Measurements from ENCODE around the gene ABCG1.
"Not testable (repeated sequence)": the region's sequence is repeated elsewhere in the genome, so short reads cannot be mapped to it uniquely, and the experiment has no call there.

The ABCG1 gene

DNA sequence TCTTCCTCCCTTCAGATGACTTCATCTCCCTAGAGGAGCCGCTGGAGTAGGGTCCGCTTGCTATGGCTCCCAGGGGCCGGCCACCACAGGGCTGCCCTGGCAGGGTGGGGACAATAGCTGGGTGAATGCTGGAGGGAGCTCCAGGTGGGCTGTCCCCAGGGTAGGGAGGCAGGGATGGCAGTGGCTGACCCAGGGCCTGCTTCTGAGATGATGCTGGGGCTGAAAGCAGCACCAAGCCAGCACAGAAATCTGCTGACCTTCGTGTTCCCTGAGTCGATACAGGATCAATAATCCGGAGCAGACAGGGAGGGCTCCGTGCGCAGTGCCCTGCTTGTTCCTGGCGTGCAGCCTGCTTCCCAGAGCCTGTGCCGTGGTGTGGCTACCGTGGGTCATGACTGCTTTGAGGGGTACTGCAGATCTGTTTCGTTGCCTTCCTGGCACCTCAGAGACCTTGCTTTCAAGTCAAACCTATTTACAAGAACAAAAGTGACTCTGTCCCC is 62.3 kb downstream of the ABCG1 start:
- Mint-ChIP-seq H3K4me1 (ENCODE audit: low read depth) (no peaks in the 10 kb centered on the region), H3K9me3 (no peaks in the 10 kb centered on the region), H3K27ac (no peak overlapping the region), H3K4me3 (no peak overlapping the region), H3K36me3 (ENCODE audit: low read depth) (peaks cover 35% of the 10 kb centered on the region), H3K27me3 (no peaks in the 10 kb centered on the region)
- DNase-seq = no peak

DNA sequence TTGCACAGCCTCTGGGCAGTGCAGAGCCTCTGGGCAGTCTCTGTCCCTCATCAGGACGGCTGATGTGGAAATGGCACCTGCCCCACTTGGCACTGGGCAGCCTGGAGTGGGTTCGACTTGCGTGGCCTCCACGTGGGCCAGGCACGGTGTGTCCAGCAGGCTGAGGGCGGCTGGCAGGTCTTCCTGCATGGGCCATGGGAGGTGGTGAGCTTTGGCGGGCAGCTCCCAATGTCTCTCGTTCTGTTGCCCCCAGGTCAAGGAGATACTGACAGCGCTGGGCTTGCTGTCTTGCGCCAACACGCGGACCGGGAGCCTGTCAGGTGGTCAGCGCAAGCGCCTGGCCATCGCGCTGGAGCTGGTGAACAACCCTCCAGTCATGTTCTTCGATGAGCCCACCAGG is 63.1 kb downstream of the ABCG1 start:
- H3K9me3 Mint-ChIP-seq = no peaks in the 10 kb centered on the region
- H3K4me3 Mint-ChIP-seq = no peak overlapping the region
- no peak overlapping the region for H3K27ac Mint-ChIP-seq
- DNase-seq = no peak
- no peaks in the 10 kb centered on the region for H3K27me3 Mint-ChIP-seq
- H3K36me3 Mint-ChIP-seq (ENCODE audit: low read depth) = peaks cover 37% of the 10 kb centered on the region
- H3K4me1 Mint-ChIP-seq (ENCODE audit: low read depth) = no peaks in the 10 kb centered on the region

DNA sequence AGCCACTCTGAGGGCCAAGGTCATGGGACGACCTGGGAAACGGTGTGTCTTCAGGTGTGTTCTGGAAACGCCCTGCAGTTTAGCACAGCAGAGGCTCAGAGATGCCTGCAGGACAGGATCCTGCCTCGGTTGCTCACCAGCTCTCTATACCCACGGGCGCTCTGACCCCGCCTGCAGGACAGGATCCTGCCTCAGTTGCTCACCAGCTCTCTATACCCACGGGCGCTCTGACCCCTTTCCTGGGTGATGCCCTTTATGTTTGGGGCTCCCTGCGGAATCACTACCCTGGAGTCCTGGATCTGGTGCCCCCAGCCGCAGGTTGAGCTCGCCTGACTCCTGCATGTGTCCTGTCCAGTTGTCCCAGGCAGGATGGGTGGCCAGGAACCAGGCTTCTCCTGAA is 63.8 kb downstream of the ABCG1 start:
- Mint-ChIP-seq H3K36me3 (ENCODE audit: low read depth) (peaks cover 38% of the 10 kb centered on the region), H3K4me1 (ENCODE audit: low read depth) (no peaks in the 10 kb centered on the region)

DNA sequence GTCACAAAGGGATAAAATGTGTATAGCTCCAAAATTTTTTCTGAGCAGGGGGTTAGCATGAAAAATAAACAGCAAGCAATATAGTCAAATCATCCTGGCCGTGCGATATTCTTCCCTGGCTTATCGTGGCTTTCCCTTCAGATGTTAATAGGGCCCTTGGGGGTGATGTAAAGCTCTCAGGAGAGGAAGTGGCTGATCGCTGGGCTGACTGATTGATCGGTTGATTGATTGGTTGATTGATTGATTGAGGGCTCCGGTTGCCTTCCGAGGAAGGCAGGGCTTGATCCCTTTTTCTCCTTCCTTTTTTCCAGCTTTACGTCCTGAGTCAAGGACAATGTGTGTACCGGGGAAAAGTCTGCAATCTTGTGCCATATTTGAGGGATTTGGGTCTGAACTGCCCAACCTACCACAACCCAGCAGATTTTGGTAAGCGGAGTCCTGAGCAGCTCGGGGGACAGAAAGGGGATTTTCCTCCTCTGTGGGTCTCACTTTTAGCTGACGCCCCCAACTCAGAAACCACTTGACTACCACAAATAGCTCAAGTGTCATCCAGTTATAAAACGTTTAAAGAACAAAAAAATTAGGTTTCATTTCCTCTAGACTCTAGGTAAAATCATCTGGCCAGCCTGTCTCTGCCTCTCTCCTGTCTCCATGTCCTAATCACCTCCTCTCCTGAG is 66.8 kb downstream of the ABCG1 start:
- peak overlapping the region; percentile 66 for H3K27ac Mint-ChIP-seq
- no peak overlapping the region for H3K4me3 Mint-ChIP-seq
- no peaks in the 10 kb centered on the region for H3K9me3 Mint-ChIP-seq
- no peaks in the 10 kb centered on the region for H3K4me1 Mint-ChIP-seq (ENCODE audit: low read depth)
- peaks cover 52% of the 10 kb centered on the region for H3K36me3 Mint-ChIP-seq (ENCODE audit: low read depth)
- DNase-seq = no peak
- no peaks in the 10 kb centered on the region for H3K27me3 Mint-ChIP-seq

More for the DNA sequence above, 63.8 kb downstream of the ABCG1 start:
- H3K4me3 Mint-ChIP-seq = no peak overlapping the region
- no peak for DNase-seq
- no peaks in the 10 kb centered on the region for H3K27me3 Mint-ChIP-seq
- H3K9me3 Mint-ChIP-seq = no peaks in the 10 kb centered on the region
- H3K27ac Mint-ChIP-seq = no peak overlapping the region

DNA sequence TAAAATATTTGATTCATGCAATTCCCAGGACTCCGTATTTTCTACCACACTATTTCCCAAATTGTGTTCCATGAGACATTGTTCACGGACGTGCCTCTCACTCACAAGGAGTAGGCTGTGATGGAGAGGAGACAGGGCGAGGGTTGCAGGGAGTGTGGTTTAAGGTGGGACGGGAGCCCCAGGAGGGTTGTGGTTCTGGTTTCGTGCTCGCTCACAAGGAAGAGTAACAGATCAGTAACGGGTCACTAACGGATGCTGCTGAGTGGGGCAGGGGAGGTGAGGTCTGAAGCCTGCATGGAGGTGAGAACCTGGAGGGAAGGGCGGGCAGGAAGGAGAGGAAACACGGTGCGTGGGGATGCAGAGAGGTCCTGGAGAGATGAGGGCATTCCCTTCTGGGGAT is 67.5 kb downstream of the ABCG1 start:
- Mint-ChIP-seq H3K4me3 (no peak overlapping the region), H3K27ac (peak overlapping the region; percentile 66), H3K27me3 (no peaks in the 10 kb centered on the region), H3K4me1 (ENCODE audit: low read depth) (no peaks in the 10 kb centered on the region), H3K36me3 (ENCODE audit: low read depth) (peaks cover 57% of the 10 kb centered on the region), H3K9me3 (no peaks in the 10 kb centered on the region)
- no peak for DNase-seq

DNA sequence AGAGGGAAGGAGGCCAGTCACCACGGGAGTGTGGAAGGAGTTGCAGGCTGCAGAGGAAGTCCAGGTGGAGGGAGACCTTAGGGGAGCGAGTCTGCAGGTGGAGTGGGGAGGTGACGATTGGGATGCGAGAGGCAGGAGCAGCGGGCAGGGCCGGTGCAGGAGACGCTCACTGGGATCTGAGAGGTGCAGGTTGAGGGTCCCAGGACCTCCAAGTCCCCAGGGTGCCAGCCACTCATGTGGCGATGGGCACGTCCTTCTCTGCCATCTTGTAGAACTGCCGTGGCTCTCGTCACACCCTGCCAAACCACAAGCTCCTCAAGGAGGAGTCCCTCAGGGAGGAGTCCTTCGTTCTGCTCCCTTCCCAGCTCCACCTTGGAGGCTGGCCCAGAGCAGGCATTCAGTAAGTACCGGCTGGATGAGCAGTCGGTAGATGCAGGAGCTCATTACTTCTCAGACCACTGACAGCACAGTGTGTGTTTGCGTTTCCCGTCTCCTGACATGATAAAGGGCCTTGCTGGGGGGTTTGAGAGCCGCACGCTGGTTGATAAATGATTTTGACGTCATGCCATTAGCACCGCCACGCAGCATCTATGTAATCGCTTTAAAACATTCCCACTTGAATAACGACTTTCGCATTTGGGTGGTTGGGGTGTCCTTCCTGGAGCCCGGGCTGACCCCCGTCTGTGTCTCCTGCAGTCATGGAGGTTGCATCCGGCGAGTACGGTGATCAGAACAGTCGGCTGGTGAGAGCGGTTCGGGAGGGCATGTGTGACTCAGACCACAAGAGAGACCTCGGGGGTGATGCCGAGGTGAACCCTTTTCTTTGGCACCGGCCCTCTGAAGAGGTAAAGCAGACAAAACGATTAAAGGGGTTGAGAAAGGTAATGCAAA is 68.5 kb downstream of the ABCG1 start:
- no peaks in the 10 kb centered on the region for H3K9me3 Mint-ChIP-seq
- H3K36me3 Mint-ChIP-seq (ENCODE audit: low read depth) = peaks cover 57% of the 10 kb centered on the region

DNA sequence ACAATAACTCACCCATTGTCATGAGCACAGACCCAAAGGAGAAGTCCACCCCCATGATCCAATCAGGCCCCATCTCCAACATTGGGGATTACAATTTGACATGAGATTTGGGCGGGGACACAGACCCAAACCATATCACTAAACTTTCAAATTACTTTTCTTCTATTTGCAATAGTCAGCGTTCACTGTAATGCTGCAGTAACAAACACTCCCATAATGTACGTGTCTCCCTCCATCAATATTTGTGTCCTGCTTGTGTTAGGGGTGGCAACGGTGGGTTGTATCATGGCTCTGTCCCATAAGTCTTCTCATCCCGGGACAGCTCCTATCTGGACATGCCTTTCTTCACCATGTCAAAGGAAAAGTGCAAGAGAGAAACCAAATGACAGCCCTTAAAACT is 70.0 kb downstream of the ABCG1 start:
- peaks cover 52% of the 10 kb centered on the region for H3K36me3 Mint-ChIP-seq (ENCODE audit: low read depth)
- no peak for DNase-seq
- no peaks in the 10 kb centered on the region for H3K4me1 Mint-ChIP-seq (ENCODE audit: low read depth)
- H3K9me3 Mint-ChIP-seq = no peaks in the 10 kb centered on the region
- H3K4me3 Mint-ChIP-seq = no peak overlapping the region
- H3K27me3 Mint-ChIP-seq = no peaks in the 10 kb centered on the region
- H3K27ac Mint-ChIP-seq = no peak overlapping the region

More for the DNA sequence above, 68.5 kb downstream of the ABCG1 start:
- no peak overlapping the region for H3K27ac Mint-ChIP-seq
- no peaks in the 10 kb centered on the region for H3K27me3 Mint-ChIP-seq
- H3K4me3 Mint-ChIP-seq = no peak overlapping the region
- no peaks in the 10 kb centered on the region for H3K4me1 Mint-ChIP-seq (ENCODE audit: low read depth)
- DNase-seq = no peak

DNA sequence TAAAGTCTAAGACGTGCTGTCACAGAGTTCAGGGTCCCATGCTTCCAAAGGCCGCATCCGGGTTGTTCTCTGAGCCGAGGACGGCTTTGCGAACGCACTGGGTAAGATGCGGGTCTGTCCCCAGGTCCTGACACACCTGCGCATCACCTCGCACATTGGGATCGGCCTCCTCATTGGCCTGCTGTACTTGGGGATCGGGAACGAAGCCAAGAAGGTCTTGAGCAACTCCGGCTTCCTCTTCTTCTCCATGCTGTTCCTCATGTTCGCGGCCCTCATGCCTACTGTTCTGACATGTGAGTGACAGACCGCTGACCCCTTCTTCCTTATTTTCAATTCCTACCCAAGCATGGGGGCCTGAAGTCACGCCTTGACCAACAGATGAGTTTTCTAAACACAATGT is 71.0 kb downstream of the ABCG1 start:
- Mint-ChIP-seq H3K36me3 (ENCODE audit: low read depth) (peaks cover 54% of the 10 kb centered on the region), H3K27ac (peak overlapping the region; percentile 18), H3K27me3 (no peaks in the 10 kb centered on the region), H3K4me3 (no peak overlapping the region), H3K4me1 (ENCODE audit: low read depth) (no peaks in the 10 kb centered on the region), H3K9me3 (no peaks in the 10 kb centered on the region)
- no peak for DNase-seq

DNA sequence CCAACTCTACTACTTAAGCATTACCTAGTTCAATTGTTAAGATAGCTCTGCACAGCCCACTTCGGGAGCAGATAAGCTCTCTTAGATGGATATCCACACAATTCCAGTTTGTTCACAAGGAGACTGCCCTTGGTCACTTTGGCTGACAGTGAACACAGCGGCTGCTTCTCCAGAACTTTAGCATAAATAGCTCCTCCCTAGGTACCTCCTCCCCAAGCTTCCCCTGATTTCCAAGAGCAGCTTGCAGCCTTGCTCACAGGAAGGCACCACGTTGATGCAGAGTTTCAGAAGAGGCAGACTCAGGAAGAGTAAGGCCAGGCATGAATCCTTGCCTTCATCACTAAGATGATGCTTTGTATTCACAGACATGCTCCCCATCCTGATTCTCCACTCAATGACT is 71.6 kb downstream of the ABCG1 start:
- no peak for DNase-seq
- Mint-ChIP-seq H3K4me1 (ENCODE audit: low read depth) (no peaks in the 10 kb centered on the region), H3K9me3 (no peaks in the 10 kb centered on the region), H3K27me3 (no peaks in the 10 kb centered on the region), H3K36me3 (ENCODE audit: low read depth) (peaks cover 57% of the 10 kb centered on the region), H3K27ac (peak overlapping the region; percentile 5), H3K4me3 (no peak overlapping the region)

DNA sequence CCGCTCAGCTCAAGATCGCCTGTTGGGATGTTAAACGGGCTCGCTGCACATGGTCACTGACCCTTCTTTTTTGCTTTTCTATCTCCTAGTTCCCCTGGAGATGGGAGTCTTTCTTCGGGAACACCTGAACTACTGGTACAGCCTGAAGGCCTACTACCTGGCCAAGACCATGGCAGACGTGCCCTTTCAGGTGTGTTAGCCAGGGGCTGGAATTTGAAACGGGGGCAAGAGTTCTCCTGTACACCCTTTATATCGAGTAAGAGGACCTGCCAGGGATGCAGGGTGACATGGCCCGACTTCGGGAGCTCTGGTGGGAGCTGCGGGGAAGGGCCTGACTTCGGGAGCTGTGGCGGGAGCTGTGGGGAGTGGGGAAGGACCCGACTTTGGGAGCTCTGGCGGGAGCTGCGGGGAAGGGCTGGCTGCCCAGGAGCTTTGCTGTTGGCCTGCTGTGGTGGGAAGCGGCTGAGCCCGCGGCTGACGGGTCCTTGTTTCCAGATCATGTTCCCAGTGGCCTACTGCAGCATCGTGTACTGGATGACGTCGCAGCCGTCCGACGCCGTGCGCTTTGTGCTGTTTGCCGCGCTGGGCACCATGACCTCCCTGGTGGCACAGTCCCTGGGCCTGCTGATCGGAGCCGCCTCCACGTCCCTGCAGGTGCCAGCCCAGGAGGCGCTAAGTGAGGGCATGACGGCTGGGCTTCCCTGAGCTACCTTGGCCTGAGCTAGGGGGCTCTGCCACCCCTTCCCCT is 72.2 kb downstream of the ABCG1 start:
- Mint-ChIP-seq H3K27me3 (no peaks in the 10 kb centered on the region), H3K9me3 (no peaks in the 10 kb centered on the region), H3K36me3 (ENCODE audit: low read depth) (peaks cover 58% of the 10 kb centered on the region), H3K4me3 (no peak overlapping the region), H3K4me1 (ENCODE audit: low read depth) (no peaks in the 10 kb centered on the region), H3K27ac (no peak overlapping the region)
- no peak for DNase-seq

DNA sequence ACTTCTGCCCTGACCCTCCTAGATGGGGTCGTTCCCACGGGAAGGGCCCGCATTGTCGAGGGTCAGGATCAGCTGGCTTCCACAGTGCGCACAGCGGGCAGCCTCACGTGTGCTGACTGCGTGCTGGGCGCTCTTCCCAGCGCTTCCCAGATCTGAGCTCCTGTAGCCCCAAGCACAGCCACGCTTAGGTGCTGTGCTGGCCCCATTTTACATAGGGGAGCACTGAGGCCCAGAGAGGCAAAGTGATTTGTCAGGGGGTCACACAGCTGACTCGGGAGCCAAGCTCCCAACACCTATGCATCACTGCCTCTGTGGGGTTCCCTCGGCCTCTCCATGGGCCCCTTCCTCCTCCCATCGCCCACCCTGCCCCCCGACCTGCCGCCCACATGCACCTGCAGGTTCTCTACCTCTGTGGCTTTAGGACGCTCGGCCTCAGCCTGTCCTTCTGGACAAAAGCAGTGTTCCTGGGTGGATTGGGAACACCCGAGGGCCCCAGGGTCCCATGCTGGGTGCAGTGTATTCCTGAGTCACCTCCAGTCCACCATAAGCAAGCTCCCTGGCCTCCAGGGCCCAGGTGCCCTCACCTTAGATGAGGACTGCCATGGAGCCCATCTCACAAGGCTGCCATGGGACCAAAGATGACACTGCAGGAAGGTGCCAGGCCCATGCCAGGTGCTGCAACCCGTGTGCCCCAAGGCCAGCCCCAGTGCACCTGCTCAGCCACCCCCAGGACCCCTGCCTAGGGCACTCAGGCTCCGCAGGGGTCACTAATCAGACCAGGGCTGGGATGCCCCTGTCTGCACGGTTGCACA is 73.0 kb downstream of the ABCG1 start:
- no peak overlapping the region for H3K27ac Mint-ChIP-seq

DNA sequence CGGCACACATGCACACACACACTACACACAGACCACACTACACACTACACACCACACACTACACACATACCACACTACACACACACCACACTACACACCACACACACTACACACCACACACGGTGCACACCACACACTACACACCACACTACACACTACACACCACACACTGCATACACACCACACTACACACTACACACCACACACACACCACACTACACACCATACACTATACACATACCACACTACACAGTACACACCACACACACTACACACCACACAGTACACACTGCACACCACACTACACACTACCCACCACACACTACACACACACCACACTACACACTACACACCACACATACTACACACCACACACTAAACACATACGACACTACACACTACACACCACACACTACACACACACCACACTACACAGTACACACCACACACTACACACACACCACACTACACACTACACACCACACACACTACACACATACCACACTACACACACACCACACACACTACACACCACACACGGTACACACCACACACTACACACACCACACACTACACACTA is 73.7 kb downstream of the ABCG1 start:
- H3K36me3 Mint-ChIP-seq (ENCODE audit: low read depth) = peaks cover 56% of the 10 kb centered on the region
- DNase-seq; H3K9me3 Mint-ChIP-seq; H3K4me1 Mint-ChIP-seq (ENCODE audit: low read depth); H3K4me3 Mint-ChIP-seq; H3K27ac Mint-ChIP-seq; H3K27me3 Mint-ChIP-seq: not testable (repeated sequence)

More for the DNA sequence above, 73.0 kb downstream of the ABCG1 start:
- DNase-seq = no peak
- H3K9me3 Mint-ChIP-seq = no peaks in the 10 kb centered on the region
- no peak overlapping the region for H3K4me3 Mint-ChIP-seq
- H3K36me3 Mint-ChIP-seq (ENCODE audit: low read depth) = peaks cover 56% of the 10 kb centered on the region
- H3K4me1 Mint-ChIP-seq (ENCODE audit: low read depth) = no peaks in the 10 kb centered on the region
- H3K27me3 Mint-ChIP-seq = no peaks in the 10 kb centered on the region

DNA sequence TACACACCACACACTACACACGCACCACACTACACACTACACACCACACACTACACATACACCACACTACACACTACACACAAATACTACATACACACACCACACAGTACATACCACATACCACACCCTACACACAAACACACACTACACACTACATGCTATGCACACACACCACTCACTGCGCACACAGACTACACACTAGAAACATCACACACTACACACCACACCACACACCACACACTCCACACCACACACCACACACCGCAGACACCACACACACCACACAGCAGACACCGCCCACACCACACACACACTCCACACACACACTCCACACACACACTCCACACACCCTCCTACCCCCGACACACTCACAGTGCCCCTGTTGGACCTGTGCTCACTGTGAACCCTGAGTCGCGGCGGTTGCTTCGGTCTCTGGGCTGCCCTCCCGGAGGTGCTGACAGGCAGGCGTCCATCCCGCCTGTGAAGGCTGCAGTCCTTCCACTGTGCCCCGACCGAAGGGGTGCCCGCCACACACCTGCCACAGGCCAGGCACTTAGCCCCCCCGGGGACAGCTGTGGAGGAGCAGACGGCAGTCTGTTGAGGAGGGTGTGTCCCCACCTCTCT is 74.8 kb downstream of the ABCG1 start:
- no peaks in the 10 kb centered on the region for H3K9me3 Mint-ChIP-seq
- no peak overlapping the region for H3K4me3 Mint-ChIP-seq
- H3K27ac Mint-ChIP-seq = no peak overlapping the region
- no peak for DNase-seq
- peaks cover 44% of the 10 kb centered on the region for H3K36me3 Mint-ChIP-seq (ENCODE audit: low read depth)
- peaks cover under 1% of the 10 kb centered on the region for H3K4me1 Mint-ChIP-seq (ENCODE audit: low read depth)
- H3K27me3 Mint-ChIP-seq = no peaks in the 10 kb centered on the region
